ENCODE measurements around the gene KCTD3.

KCTD3 gene

GRCh38 chr1:215651867-215652266 lies 84.8 kb downstream of the KCTD3 start:
- DNase-seq (ENCODE audit: low read depth in 3 of 3), result no peak

GRCh38 chr1:215652371-215652770 lies 85.3 kb downstream of the KCTD3 start:
- DNase-seq (ENCODE audit: low read depth in 3 of 3), result no peak

- no peak for DNase-seq (ENCODE audit: low read depth in 3 of 3)
These were observed 89.9 kb downstream of the KCTD3 start for GRCh38 chr1:215657047-215657446.

GRCh38 chr1:215660259-215660658 lies 93.2 kb downstream of the KCTD3 start:
- no peak for DNase-seq (ENCODE audit: low read depth in 3 of 3)

- DNase-seq (ENCODE audit: low read depth in 3 of 3), result no peak
These were observed 93.9 kb downstream of the KCTD3 start for GRCh38 chr1:215661033-215661432.

GRCh38 chr1:215665215-215665614 lies 98.1 kb downstream of the KCTD3 start:
- DNase-seq (ENCODE audit: low read depth in 3 of 3), result no peak

GRCh38 chr1:215667761-215668160 lies 100.7 kb downstream of the KCTD3 start:
- DNase-seq (ENCODE audit: low read depth in 3 of 3), result no peak

GRCh38 chr1:215669806-215670491 lies 102.8 kb downstream of the KCTD3 start:
- no peak for DNase-seq (ENCODE audit: low read depth in 3 of 3)
